ACC112 (cell line): ENCODE results near the gene PPFIBP1.

Experiments
- H2AFZ ChIP-seq: fragments of 200-600 bp; sonication (generic); one replicate; pipeline ENCODE4 v1.6.0; 2017; ENCODE audit warnings: antibody characterized with exemption, low read length; ENCODE audit not compliant: unreplicated experiment
- H3K27ac ChIP-seq: fragments of 200-600 bp; sonication (generic); 2 replicates; pipeline ENCODE4 v1.5.1; 2014; ENCODE audit warnings: low read depth, mild to moderate bottlenecking, antibody characterized with exemption, low read length, moderate library complexity
- H3K27me3 ChIP-seq: fragments of 200-600 bp; sonication (generic); 2 replicates; pipeline ENCODE4 v1.6.1; 2014; ENCODE audit warnings: mild to moderate bottlenecking, antibody characterized with exemption, low read length, moderate library complexity, mixed read lengths; ENCODE audit not compliant: insufficient read depth
- H3K36me3 ChIP-seq: fragments of 200-600 bp; sonication (generic); 2 replicates; pipeline ENCODE4 v1.6.1; 2016; ENCODE audit warnings: mild to moderate bottlenecking, antibody characterized with exemption, low read length, moderate library complexity, mixed read lengths; ENCODE audit not compliant: insufficient read depth
- H3K4me1 ChIP-seq: fragments of 200-600 bp; sonication (generic); one replicate; pipeline ENCODE4 v1.6.1; 2016; ENCODE audit warnings: low read length, mixed read lengths; ENCODE audit not compliant: insufficient read depth, unreplicated experiment, control insufficient read depth
- H3K4me3 ChIP-seq: fragments of 200-600 bp; sonication (generic); 2 replicates; pipeline ENCODE4 v1.5.1; 2014; ENCODE audit warnings: mild to moderate bottlenecking, low read depth, low read length
- H3K79me2 ChIP-seq: fragments of 200-600 bp; sonication (generic); one replicate; pipeline ENCODE4 v1.6.0; 2016; ENCODE audit warnings: low read length; ENCODE audit not compliant: control insufficient read depth, unreplicated experiment, insufficient read depth

Gene PPFIBP1

GRCh38 chr12:27513155-27513824 lies 10.7 kb upstream of the PPFIBP1 start:
- H3K4me3 ChIP-seq, result no peak overlapping the region
- no peak overlapping the region for H2AFZ ChIP-seq
- H3K79me2 ChIP-seq, result no peaks in the 10 kb centered on the region
- H3K36me3 ChIP-seq, result no peaks in the 10 kb centered on the region
- no peak overlapping the region for H3K27ac ChIP-seq
- no peaks in the 10 kb centered on the region for H3K4me1 ChIP-seq
- no peaks in the 10 kb centered on the region for H3K27me3 ChIP-seq

- H3K79me2 ChIP-seq, result no peaks in the 10 kb centered on the region
- H3K27me3 ChIP-seq, result no peaks in the 10 kb centered on the region
- no peak overlapping the region for H2AFZ ChIP-seq
- no peak overlapping the region for H3K27ac ChIP-seq
- H3K4me1 ChIP-seq, result peaks cover 2% of the 10 kb centered on the region
- H3K36me3 ChIP-seq, result no peaks in the 10 kb centered on the region
- H3K4me3 ChIP-seq, result no peak overlapping the region
These were observed 8.3 kb upstream of the PPFIBP1 start for GRCh38 chr12:27515671-27516070.

- H3K79me2 ChIP-seq, result no peaks in the 10 kb centered on the region
- H3K27me3 ChIP-seq, result no peaks in the 10 kb centered on the region
- peaks cover 12% of the 10 kb centered on the region for H3K4me1 ChIP-seq
- no peak overlapping the region for H3K27ac ChIP-seq
- H2AFZ ChIP-seq, result no peak overlapping the region
- H3K4me3 ChIP-seq, result no peak overlapping the region
- no peaks in the 10 kb centered on the region for H3K36me3 ChIP-seq
These were observed 7.4 kb upstream of the PPFIBP1 start for GRCh38 chr12:27516625-27517024.

GRCh38 chr12:27517546-27517945 lies 6.5 kb upstream of the PPFIBP1 start:
- Histone ChIP-seq H3K27me3 (no peaks in the 10 kb centered on the region), H3K27ac (no peak overlapping the region), H2AFZ (no peak overlapping the region), H3K4me3 (no peak overlapping the region), H3K4me1 (peaks cover 14% of the 10 kb centered on the region), H3K79me2 (no peaks in the 10 kb centered on the region), H3K36me3 (no peaks in the 10 kb centered on the region)

- no peaks in the 10 kb centered on the region for H3K36me3 ChIP-seq
- no peak overlapping the region for H2AFZ ChIP-seq
- H3K4me3 ChIP-seq, result no peak overlapping the region
- H3K27me3 ChIP-seq, result no peaks in the 10 kb centered on the region
- no peak overlapping the region for H3K27ac ChIP-seq
- H3K4me1 ChIP-seq, result peaks cover 18% of the 10 kb centered on the region
- no peaks in the 10 kb centered on the region for H3K79me2 ChIP-seq
These were observed 5.9 kb upstream of the PPFIBP1 start for GRCh38 chr12:27517961-27518665.

GRCh38 chr12:27521066-27521465 lies 2.9 kb upstream of the PPFIBP1 start:
- Histone ChIP-seq H3K27me3 (no peaks in the 10 kb centered on the region), H3K27ac (no peak overlapping the region), H2AFZ (peak overlapping the region; percentile 54)

DNA sequence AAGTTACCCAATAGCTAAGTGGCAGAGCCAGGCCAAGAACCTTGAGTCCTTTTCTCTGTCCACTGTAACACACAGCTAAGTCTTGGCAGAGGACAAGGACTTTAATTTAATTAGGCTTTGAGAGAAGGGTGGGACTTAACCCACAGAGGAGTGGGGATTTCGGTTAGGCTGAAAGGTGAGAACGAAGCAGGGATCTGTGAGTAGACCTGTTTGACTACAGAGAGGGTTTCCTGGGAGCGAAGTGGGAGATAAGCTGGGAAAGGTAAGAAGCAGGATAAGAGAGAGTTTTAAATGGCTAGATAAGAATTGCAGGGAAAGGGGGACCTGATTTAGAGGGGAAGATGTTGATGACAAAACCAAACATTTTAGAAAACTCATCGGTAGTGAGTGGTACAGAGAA lies 2.0 kb upstream of the PPFIBP1 start:
- Histone ChIP-seq H3K27me3 (no peaks in the 10 kb centered on the region), H3K4me1 (peaks cover 28% of the 10 kb centered on the region), H3K79me2 (peaks cover 24% of the 10 kb centered on the region), H3K4me3 (no peak overlapping the region), H2AFZ (no peak overlapping the region), H3K27ac (no peak overlapping the region), H3K36me3 (no peaks in the 10 kb centered on the region)

More at GRCh38 chr12:27521066-27521465, 2.9 kb upstream of the PPFIBP1 start:
- Histone ChIP-seq H3K79me2 (peaks cover 17% of the 10 kb centered on the region), H3K36me3 (no peaks in the 10 kb centered on the region), H3K4me1 (peaks cover 25% of the 10 kb centered on the region), H3K4me3 (peak overlapping the region; percentile 15; the same call in 1 of the 2 replicates)

- Histone ChIP-seq H3K4me1 (peaks cover 31% of the 10 kb centered on the region), H3K79me2 (peaks cover 37% of the 10 kb centered on the region), H3K36me3 (no peaks in the 10 kb centered on the region), H3K4me3 (peak overlapping the region; percentile 84), H3K27ac (peak overlapping the region; percentile 67), H3K27me3 (no peaks in the 10 kb centered on the region), H2AFZ (peak overlapping the region; percentile 64)
These were observed 733 bp upstream of the PPFIBP1 start for GRCh38 chr12:27523305-27523641.

GRCh38 chr12:27524494-27524835 lies 459 bp downstream of the PPFIBP1 start:
- Histone ChIP-seq H3K79me2 (peaks cover 48% of the 10 kb centered on the region), H3K27ac (peak overlapping the region; percentile 74), H3K27me3 (no peaks in the 10 kb centered on the region), H3K36me3 (no peaks in the 10 kb centered on the region), H3K4me1 (peaks cover 40% of the 10 kb centered on the region), H2AFZ (no peak overlapping the region), H3K4me3 (peak overlapping the region; percentile 84)

- peaks cover 43% of the 10 kb centered on the region for H3K4me1 ChIP-seq
- H3K36me3 ChIP-seq, result no peaks in the 10 kb centered on the region
- peak overlapping the region; percentile 74 for H3K27ac ChIP-seq
- peak overlapping the region; percentile 84 for H3K4me3 ChIP-seq
- peaks cover 54% of the 10 kb centered on the region for H3K79me2 ChIP-seq
- H3K27me3 ChIP-seq, result no peaks in the 10 kb centered on the region
- H2AFZ ChIP-seq, result no peak overlapping the region
These were observed 1.1 kb downstream of the PPFIBP1 start for GRCh38 chr12:27524839-27525753.
